Activated CD8-positive, alpha-beta T cell treated with anti-CD3 and anti-CD28 coated beads for 36 hours (primary cell): ENCODE data around the gene OCSTAMP. TPM values are rescaled to one million over a fixed set of nuclear protein-coding genes. Genes with fewer than 3 reads are reported as not detected.

Experiments used
- ATAC-seq: fragments of 200-7000 bp; cut with Tn5 transposase; one replicate; pipeline ENCODE4 v1.10.0; 2021; ENCODE audit warnings: mild to moderate bottlenecking, moderate library complexity
- CTCF ChIA-PET: fragments of 350-600 bp; sonication (Branson Sonifier 250); formaldehyde crosslinking; loops from one replicate; lab custom pipeline; 2021; ENCODE audit warnings: antibody characterized with exemption; lab: Charles Lee
- POLR2A ChIA-PET: fragments of 350-600 bp; sonication (Branson Sonifier 250); formaldehyde crosslinking; loops from one replicate; lab custom pipeline; 2021; ENCODE audit warnings: antibody characterized with exemption; lab: Charles Lee
- DNase-seq: peaks from one replicate; pipeline ENCODE4 v3.0.0-alpha.2; 2020
- H3K27ac Mint-ChIP-seq: one replicate; pipeline ENCODE4 v1.8.0; 2021; ENCODE audit warnings: mild to moderate bottlenecking, mixed read lengths
- H3K27me3 Mint-ChIP-seq: one replicate; pipeline ENCODE4 v1.8.0; 2021; ENCODE audit warnings: mixed read lengths
- H3K36me3 Mint-ChIP-seq: one replicate; pipeline ENCODE4 v1.8.0; 2021; ENCODE audit warnings: low read depth, mixed read lengths
- H3K4me1 Mint-ChIP-seq: one replicate; pipeline ENCODE4 v1.8.0; 2021; ENCODE audit warnings: low read depth, mixed read lengths
- H3K4me3 Mint-ChIP-seq: one replicate; pipeline ENCODE4 v1.8.0; 2021; ENCODE audit warnings: mild to moderate bottlenecking, moderate library complexity, mixed read lengths
- H3K9me3 Mint-ChIP-seq: one replicate; pipeline ENCODE4 v1.8.0; 2021; ENCODE audit warnings: mixed read lengths
- CTCF ChIP-seq: fragments of 200-600 bp; IDR thresholded peaks from one replicate; pipeline ENCODE4 v1.8.0; 2022; ENCODE audit warnings: antibody characterized with exemption, mild to moderate bottlenecking
- intact Hi-C: fragments of 100-400 bp; cut with micrococcal nuclease; formaldehyde crosslinking; loops from one replicate; pipeline ENCODE4 v1.10.0; 2022
- total RNA-seq, 2 experiments: library from RNA; stranded (reverse); gene quantifications; one replicate each; pipeline ENCODE4 v1.2.3, GENCODE V29; 2021

Gene OCSTAMP
- total RNA-seq, 2 experiments from 2014 or later = not detected

GRCh38 chr20:46570956-46571355, 20.5 kb upstream of the OCSTAMP start:
- ATAC-seq = no peak
- POLR2A ChIA-PET = no interaction called here

GRCh38 chr20:46569961-46570360, 19.5 kb upstream of the OCSTAMP start:
- no peak for TF ChIP-seq CTCF
- Mint-ChIP-seq H3K9me3 (no peaks in the 10 kb centered on the region), H3K36me3 (no peaks in the 10 kb centered on the region), H3K4me3 (no peak overlapping the region), H3K27ac (no peak overlapping the region), H3K27me3 (peaks cover 24% of the 10 kb centered on the region), H3K4me1 (no peaks in the 10 kb centered on the region)
- no peak for DNase-seq
- CTCF ChIA-PET = no interaction called here
- ATAC-seq = no peak
- POLR2A ChIA-PET = no interaction called here
- intact Hi-C loops = no loop called here

More at GRCh38 chr20:46570956-46571355, 20.5 kb upstream of the OCSTAMP start:
- peaks cover 3% of the 10 kb centered on the region for H3K4me1 Mint-ChIP-seq
- no peak for DNase-seq
- H3K9me3 Mint-ChIP-seq = no peaks in the 10 kb centered on the region
- no peak overlapping the region for H3K4me3 Mint-ChIP-seq
- H3K27me3 Mint-ChIP-seq = peaks cover 24% of the 10 kb centered on the region
- intact Hi-C loops = no loop called here
- no peaks in the 10 kb centered on the region for H3K36me3 Mint-ChIP-seq
- no peak for TF ChIP-seq CTCF
- H3K27ac Mint-ChIP-seq = no peak overlapping the region
- CTCF ChIA-PET = no interaction called here

GRCh38 chr20:46568570-46569129, 18.2 kb upstream of the OCSTAMP start:
- H3K4me3 Mint-ChIP-seq = no peak overlapping the region
- no peaks in the 10 kb centered on the region for H3K36me3 Mint-ChIP-seq
- H3K9me3 Mint-ChIP-seq = no peaks in the 10 kb centered on the region
- no peak for TF ChIP-seq CTCF
- H3K27me3 Mint-ChIP-seq = peaks cover 22% of the 10 kb centered on the region
- intact Hi-C loops = no loop called here
- H3K4me1 Mint-ChIP-seq = no peaks in the 10 kb centered on the region
- ATAC-seq (no peak), DNase-seq (no peak)
- CTCF ChIA-PET = interaction anchor here (0.8 kb wide), 1 partner anchor 64 kb away, joined by 3 read pairs; no protein-coding TSS in a partner anchor
- H3K27ac Mint-ChIP-seq = no peak overlapping the region
- POLR2A ChIA-PET = interaction anchor here (1.6 kb wide), 1 partner anchor 16 kb away, joined by 3 read pairs; no protein-coding TSS in a partner anchor

GRCh38 chr20:46566125-46566524, 15.7 kb upstream of the OCSTAMP start:
- intact Hi-C loops = no loop called here
- ChIA-PET CTCF (no interaction called here), POLR2A (no interaction called here)
- no peak for DNase-seq
- TF ChIP-seq CTCF = no peak
- no peak for ATAC-seq
- Mint-ChIP-seq H3K27me3 (peaks cover 15% of the 10 kb centered on the region), H3K27ac (no peak overlapping the region), H3K36me3 (no peaks in the 10 kb centered on the region), H3K9me3 (no peaks in the 10 kb centered on the region), H3K4me3 (no peak overlapping the region), H3K4me1 (no peaks in the 10 kb centered on the region)

- intact Hi-C loops = no loop called here
These were observed 13.9 kb upstream of the OCSTAMP start for GRCh38 chr20:46564241-46564957.

More at GRCh38 chr20:46564241-46564957, 13.9 kb upstream of the OCSTAMP start:
- DNase-seq (no peak), ATAC-seq (no peak)
- H3K36me3 Mint-ChIP-seq = no peaks in the 10 kb centered on the region
- TF ChIP-seq CTCF = no peak
- POLR2A ChIA-PET = no interaction called here
- H3K4me1 Mint-ChIP-seq = peaks cover 8% of the 10 kb centered on the region
- H3K27me3 Mint-ChIP-seq = peaks cover 9% of the 10 kb centered on the region
- H3K27ac Mint-ChIP-seq = no peak overlapping the region
- CTCF ChIA-PET = interaction anchor here (1.7 to 1.9 kb wide), 2 partner anchors 9 kb away, joined by 5 read pairs; no protein-coding TSS in a partner anchor
- H3K4me3 Mint-ChIP-seq = no peak overlapping the region
- H3K9me3 Mint-ChIP-seq = no peaks in the 10 kb centered on the region
